ENCODE results near the gene C4orf46. TPM values are rescaled to one million over a fixed set of nuclear protein-coding genes. Genes with fewer than 3 reads are reported as not detected.

Gene C4orf46
- total RNA-seq, 2 donors from 2014 or later: 3.0 to 7.3 TPM

DNA sequence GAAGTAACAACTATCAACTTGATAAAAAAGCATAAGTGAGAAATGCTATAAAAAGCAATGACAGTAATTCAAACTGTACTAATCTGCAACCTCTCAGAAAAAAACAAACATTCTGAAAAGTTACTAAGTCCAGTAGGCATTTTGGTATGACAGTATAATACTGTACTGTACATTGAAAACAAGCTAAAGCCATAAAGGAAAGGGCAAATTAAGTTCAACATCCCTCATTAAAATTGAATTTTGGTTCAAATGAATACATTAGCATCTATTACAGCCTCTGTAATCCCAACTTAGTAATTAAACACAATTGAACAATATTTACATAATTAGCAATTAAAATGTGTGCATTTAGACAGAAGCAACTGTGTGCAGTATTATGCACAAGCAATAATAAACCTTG is 53.7 kb downstream of the C4orf46 start:
- Histone ChIP-seq H3K27me3 (replicated peaks; ENCODE audit: insufficient read depth) (no peaks in the 10 kb centered on the region), H3K27ac (no peak overlapping the region), H3K9me3 (no peaks in the 10 kb centered on the region), H3K4me3 (no peak overlapping the region), H3K4me1 (ENCODE audit: control insufficient read depth in 1 of 2, low read depth in 2 of 2) (no peaks in the 10 kb centered on the region), H3K36me3 (no peaks in the 10 kb centered on the region)
- TF ChIP-seq, protein P1, sequence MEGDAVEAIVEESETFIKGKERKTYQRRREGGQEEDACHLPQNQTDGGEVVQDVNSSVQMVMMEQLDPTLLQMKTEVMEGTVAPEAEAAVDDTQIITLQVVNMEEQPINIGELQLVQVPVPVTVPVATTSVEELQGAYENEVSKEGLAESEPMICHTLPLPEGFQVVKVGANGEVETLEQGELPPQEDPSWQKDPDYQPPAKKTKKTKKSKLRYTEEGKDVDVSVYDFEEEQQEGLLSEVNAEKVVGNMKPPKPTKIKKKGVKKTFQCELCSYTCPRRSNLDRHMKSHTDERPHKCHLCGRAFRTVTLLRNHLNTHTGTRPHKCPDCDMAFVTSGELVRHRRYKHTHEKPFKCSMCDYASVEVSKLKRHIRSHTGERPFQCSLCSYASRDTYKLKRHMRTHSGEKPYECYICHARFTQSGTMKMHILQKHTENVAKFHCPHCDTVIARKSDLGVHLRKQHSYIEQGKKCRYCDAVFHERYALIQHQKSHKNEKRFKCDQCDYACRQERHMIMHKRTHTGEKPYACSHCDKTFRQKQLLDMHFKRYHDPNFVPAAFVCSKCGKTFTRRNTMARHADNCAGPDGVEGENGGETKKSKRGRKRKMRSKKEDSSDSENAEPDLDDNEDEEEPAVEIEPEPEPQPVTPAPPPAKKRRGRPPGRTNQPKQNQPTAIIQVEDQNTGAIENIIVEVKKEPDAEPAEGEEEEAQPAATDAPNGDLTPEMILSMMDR (IDR thresholded peaks at IDR 0.05): no peak
- ATAC-seq (ENCODE audit: insufficient number of reproducible peaks, low FRiP score, low read depth) (no peak), DNase-seq (ENCODE audit: low spot score) (no peak)

Other genes with a start within 250 kb of the C4orf46 start
- gene RXFP1, start 150.0 kb downstream of the C4orf46 start, total RNA-seq: 1 to 10 TPM in 1 of 2 donors, under 1 TPM in 1; 0.35 to 9.6 TPM
- 10 to 100 TPM; 15.6 to 18.6 TPM for gene ETFDH, start 409 bp upstream of the C4orf46 start, total RNA-seq
- 10 to 100 TPM in 1 of 2 donors, 1 to 10 TPM in 1; 8.3 to 12.8 TPM for gene PPID, start 51.5 kb upstream of the C4orf46 start, total RNA-seq
- gene FNIP2, start 97.1 kb upstream of the C4orf46 start, total RNA-seq: 100 to 1,000 TPM in 1 of 2 donors, 10 to 100 TPM in 1; 47.9 to 121 TPM